GM11168 (cell line): ENCODE measurements around the gene PTOV1.

Experiments used
- in situ Hi-C: fragments of 300-500 bp; cut with MboI; formaldehyde crosslinking; loops from one replicate; pipeline ENCODE4 v1.12.0; 2022; ENCODE audit warnings: low sequenced_read_pairs; ENCODE audit not compliant: unreplicated experiment

PTOV1 gene

GRCh38 chr19:49884109-49884508, 33.1 kb downstream of the PTOV1 start:
- in situ Hi-C loops, result no loop called here

DNA sequence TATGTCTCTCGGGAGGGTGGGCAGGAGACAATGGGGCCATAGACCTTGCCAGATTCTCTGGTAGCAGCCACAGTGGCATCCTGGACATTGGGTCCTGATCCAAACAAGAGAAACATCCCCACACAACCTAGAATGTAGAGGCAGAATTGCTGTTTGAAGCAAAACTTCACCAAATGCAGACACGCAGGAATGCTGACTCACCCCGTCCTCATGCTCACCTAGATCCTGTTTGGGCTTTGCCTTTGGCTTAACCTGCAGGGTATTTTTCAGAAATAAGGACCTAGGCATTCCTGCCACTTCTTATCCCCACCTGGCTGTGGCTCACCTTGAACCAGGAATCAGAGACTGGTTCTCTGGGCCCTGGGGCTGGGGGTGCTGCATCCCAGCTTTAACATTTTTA, 33.8 kb downstream of the PTOV1 start:
- in situ Hi-C loops, result no loop called here

- in situ Hi-C loops, result no loop called here
These were observed 36.2 kb downstream of the PTOV1 start for GRCh38 chr19:49887037-49887664.

GRCh38 chr19:49887665-49888509, 36.9 kb downstream of the PTOV1 start:
- in situ Hi-C loops, result no loop called here

DNA sequence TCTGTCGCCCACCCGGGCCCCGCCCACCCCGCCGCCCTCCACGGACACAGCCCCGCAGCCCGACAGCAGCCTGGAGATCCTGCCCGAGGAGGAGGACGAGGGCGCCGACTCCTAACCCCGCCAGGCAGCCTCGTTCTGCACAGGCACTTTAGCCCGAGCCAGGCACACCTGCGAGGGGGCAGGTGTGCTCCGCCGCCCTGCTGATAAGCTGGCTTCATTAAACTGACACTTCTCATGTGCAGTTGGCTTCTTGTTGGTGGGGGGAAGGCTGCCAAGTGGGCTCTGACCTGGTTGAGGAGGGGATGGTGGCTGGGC, 37.5 kb downstream of the PTOV1 start:
- in situ Hi-C loops, result no loop called here

DNA sequence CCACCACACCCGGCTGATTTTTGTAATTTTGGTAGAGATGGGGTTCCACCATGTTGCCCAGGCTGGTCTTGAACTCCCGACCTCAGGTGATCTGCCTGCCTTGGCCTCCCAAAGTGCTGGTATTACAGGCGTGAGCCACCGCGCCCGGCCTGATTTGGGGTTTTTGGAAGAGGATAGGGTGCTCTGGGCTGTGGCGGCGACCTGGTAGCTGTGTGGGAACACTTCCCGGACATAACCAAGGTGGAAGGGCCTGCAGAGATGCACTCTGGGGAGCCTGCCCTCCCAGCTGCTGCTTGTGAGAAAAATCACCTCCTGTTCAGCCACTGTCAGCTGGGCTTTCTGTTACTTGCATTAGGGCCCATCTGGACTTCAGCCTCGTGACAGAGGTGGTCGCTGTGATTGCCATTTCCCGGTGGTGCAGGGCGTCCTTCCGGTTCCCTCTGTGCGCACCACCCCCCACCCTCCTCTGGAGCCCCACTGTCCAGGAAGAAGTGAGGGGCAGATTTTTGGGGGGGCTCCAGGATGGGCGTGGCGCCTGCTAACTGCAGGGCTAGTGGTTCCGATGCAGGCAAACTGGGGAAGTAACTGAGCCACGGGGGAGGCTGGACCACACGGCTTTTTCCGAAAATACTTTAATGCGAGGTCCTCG, 38.2 kb downstream of the PTOV1 start:
- in situ Hi-C loops, result no loop called here

- in situ Hi-C loops, result no loop called here
These were observed 38.9 kb downstream of the PTOV1 start for GRCh38 chr19:49889687-49890348.

DNA sequence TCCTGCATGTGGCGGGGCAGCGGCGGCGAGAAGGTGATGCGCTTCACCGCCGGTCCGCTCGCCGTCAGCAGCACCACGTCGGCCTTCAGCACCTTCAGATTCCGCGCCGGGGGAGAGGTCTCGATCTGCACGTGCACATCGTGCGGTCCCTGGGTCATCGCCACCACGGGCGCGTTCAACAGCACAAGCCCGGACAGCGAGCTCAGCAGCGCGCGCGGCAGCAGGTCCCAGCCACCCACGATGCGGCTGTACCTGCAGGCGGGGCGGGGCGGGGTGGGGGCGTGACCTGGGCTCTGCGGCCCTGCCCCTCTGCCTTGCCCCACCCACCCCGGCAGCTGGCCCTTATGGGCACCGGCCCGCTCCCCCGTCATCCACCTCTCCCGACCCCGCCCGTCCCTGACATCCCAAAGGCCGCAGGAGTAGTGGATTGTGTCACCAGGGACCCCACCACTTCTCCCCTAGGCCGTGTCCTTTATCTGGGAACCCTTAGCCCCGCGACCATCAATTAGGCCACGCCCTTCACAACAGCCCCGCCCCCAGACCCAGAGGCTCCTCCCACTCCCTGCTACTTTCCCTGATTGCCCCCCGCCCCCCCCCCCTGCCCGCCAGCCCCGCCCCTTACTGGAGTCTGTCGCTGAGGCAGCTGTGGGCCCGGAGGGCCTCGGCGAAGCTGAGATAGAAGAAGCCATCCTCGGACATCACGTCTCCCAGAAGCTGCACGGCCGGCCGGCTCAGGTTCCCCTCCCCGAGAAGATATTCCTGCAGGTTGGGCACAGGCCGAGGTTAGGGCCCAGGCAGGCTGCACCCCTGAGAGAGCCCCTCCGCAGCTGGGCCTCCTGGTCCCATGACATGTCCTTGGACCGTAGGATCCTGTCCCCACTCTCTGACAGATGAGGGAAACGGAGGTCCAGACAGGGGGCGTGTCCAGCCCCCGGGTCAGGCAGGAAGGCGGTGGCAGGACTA, 39.7 kb downstream of the PTOV1 start:
- in situ Hi-C loops, result no loop called here

GRCh38 chr19:49891393-49891792, 40.4 kb downstream of the PTOV1 start:
- in situ Hi-C loops, result no loop called here

DNA sequence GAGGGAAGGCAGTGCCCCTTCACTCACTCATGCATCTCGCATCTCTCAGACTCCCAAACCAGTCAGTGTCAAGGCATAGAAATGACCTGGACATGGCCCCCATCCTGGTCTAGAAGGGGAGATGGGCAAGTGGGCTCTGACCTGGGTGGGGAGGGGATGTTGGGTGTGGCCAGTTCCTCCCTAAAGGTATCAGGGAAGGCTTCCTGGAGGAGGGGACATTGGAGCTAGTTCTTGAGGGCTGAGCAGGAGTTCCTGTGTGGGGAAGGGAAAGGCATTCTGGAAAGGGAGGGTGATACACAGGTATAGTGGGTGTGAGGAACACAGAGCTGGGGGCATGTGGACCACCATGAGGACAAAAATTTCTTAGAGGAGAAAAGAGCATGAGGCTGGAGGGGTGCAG, 41.8 kb downstream of the PTOV1 start:
- in situ Hi-C loops, result no loop called here

DNA sequence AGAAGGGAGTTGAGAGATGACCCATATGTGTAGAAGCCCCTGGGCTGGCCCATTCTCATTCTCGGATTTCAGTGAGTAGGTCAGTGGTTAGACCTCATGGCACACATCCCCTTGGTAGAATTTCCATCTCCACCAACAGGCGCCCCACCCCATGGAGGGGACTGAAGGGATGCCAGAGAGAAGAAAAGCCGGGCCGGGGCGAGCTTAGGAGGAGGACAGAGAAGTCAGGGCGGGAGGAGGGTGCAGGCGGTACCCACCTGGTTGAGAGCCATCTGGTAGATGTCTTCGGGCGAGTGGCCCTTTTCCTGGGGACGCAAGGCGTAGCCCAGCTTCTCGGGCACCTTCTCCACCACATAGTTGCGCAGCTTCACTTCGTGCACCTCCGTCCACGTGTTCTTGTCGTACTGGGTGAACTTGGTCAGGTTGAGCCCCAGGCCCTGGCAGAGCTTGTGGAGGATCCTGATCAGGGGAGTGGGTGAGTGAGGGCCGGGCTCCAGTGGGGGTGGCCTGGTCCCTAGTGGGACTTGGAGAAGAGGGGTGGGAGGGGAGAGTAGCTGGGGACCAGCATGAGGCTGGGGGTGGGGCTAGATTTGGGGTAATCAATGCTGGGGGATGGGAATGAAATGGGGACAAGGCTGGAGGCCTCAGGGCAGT, 43.2 kb downstream of the PTOV1 start:
- in situ Hi-C loops, result no loop called here

- in situ Hi-C loops, result no loop called here
These were observed 44.1 kb downstream of the PTOV1 start for GRCh38 chr19:49894879-49895565.

DNA sequence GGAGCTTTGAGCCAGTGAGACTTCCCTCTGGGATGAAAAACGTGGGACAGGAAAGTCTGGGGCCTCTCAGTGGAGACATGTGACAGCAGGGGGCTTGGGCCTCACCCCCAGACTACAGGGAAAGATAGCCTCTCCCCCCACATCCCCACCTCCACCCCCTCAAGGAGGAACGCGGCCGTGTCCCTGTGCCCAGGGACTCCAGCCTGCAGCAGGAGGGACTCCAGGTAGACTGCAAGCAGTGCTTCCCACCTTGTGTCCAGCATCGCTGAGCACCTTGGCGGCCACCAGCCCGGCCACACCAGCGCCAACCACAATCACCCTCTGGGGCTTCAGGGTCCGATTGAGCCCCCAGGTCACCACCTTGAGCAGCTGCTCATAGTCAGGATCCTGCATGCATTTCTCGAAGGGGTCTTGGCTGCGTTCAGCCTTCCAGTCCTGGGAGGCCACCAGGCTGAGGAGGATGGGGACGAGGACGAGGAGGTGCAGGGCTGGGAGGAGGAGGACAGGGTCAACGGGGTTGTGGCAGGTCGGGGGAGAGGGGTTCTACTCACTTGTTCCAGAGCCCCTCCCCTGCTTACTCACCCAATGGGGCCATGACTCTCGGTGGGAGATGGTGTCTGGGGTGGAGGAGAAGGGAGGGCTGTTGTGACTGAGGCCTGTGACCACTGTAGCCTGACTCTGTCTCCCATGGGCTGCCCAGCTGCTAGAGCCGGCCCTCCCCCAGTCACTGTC, 44.8 kb downstream of the PTOV1 start:
- in situ Hi-C loops, result no loop called here

GRCh38 chr19:49896863-49897621, 46.1 kb downstream of the PTOV1 start, which contains the start of gene IL4I1:
TSS of gene IL4I1 (minus strand) at chr19:49896887. CDS start at chr19:49896160, 727 bp downstream.
- in situ Hi-C loops, result no loop called here

GRCh38 chr19:49904136-49904535, 53.2 kb downstream of the PTOV1 start:
- in situ Hi-C loops, result no loop called here

GRCh38 chr19:49906879-49907564, 56.1 kb downstream of the PTOV1 start:
- in situ Hi-C loops, result no loop called here
